HG03439 (cell line): ENCODE data around the gene DOK7.

ENCODE experiments used
- ATAC-seq: cut with Tn5 transposase; IDR thresholded peaks from one replicate; pipeline ENCODE4 v1.9.1; 2021; ENCODE audit warnings: mild to moderate bottlenecking, moderate library complexity; ENCODE audit not compliant: unreplicated experiment

DOK7 gene

GRCh38 chr4:3426465-3427133 is 36.5 kb upstream of the DOK7 start:
- no peak for ATAC-seq

DNA sequence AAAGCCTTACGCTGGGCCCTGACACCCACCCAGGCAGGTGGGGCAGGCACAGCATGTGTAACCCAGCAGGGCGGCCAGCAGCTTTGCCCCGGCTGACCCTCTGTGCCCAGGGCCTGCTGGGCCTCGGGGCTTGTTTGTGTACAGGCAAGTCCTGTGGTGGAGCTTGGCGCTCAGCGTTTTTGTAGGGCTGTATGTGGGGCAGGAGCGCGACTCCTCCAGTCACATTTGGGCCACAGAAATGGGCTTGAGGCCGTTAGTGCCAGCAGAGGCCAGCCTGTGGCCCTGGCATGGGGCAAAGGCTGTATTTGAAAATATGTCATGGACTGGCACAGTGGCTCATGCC is 36.0 kb upstream of the DOK7 start:
- ATAC-seq, result no peak

GRCh38 chr4:3427706-3428446 is 35.2 kb upstream of the DOK7 start:
- ATAC-seq, result no peak

GRCh38 chr4:3429651-3430050 is 33.5 kb upstream of the DOK7 start:
- no peak for ATAC-seq

GRCh38 chr4:3430524-3430923 is 32.6 kb upstream of the DOK7 start:
- no peak for ATAC-seq

GRCh38 chr4:3431446-3431993 is 31.6 kb upstream of the DOK7 start:
- ATAC-seq, result no peak

GRCh38 chr4:3432381-3432790 is 30.7 kb upstream of the DOK7 start:
- ATAC-seq, result no peak

- no peak for ATAC-seq
These were observed 29.8 kb upstream of the DOK7 start for GRCh38 chr4:3433138-3433869.

GRCh38 chr4:3434881-3435685 is 28.0 kb upstream of the DOK7 start:
- ATAC-seq, result no peak

- ATAC-seq, result no peak
These were observed 27.5 kb upstream of the DOK7 start for GRCh38 chr4:3435686-3435956.

DNA sequence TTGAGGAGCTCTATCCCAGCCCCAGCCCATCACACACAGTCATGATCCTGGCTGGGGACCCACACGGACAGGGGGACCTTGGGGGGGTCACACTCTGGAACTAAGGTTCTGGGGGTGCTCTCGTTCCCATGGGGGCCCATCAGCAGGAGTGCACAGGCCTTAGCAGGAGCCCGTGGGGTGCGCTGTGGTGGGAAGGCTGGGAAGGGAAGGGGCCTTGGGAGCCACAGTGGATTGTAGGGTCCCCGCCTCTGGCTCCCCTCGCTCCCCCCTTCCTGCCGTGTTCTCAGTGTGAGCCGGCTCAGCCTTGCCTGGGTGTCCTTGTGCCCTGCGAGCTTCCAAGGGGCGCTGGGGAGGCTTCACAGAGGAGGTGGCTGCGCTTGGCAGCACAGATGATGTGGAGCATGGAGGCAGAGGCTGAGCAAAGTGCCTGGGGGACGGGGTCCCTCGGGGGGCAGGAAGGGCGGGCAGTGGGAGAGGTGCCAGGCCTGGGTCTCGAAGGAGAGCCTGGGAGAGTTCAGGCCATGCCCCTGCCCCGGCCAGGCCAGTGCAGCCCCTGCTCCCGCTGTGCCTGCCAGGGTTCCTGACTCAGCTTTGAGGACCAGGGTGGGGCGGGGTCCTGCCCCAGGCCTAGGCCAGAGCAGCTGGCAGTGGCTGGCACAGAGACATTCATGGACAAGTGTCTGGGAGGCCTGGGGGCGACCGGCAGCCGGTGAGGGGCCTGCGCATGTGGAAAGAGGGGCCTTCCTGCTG is 26.9 kb upstream of the DOK7 start:
- no peak for ATAC-seq

DNA sequence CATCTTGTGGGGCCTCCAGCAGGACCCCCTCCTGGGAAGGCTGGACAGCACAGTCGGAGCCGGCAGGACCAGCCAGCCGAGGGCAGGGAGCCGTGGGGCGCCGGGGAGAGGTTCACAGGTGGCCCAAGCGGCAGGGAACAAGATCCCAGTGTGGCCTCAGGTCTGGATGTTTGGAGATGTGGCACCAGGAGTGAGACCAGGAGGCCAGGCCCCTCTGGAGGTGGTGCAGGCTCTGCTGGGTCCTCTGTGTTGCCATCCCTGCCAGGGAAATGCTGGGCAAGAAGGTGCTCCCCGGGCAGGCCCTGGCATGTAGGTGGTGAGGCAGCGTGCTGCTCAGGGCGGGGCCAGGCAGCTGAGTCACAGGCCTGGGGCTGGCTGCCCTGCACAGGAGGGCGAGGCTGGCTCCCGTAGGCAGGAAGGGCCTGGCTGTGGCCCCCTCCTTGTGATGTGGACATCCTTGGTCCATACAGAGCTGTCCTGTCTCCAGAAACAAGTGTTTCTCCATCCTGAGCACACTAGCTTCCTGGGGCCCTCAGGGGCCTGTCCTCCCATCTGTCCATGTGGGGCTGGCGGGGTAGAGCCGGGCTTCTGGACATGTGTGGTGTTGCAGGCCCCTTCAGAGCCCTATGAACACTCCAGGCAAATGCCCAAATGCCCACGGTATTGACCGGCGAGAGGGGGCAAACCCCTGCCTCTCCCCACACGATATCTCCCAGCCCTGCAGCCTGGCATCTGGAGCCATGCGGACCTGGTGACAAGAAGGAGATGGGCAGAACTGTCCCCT is 26.1 kb upstream of the DOK7 start:
- no peak for ATAC-seq

DNA sequence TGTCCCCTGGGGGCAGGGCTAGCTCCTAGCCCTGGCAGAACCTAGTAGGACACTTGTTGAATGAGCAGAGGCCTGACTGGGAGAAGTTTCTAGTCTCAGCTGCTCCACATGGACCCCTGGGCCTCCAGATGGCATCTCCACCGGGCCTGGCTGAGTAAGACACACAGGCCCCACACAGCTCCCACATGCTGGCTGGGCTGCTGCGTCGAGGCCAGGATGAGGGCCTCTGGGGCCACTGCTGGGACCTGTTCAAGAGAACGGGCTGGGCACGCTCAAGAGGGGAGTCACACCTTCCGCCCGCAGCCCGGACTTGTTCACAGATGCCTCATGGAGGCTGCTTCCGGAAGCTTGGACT is 25.5 kb upstream of the DOK7 start:
- ATAC-seq, result no peak

GRCh38 chr4:3437998-3438846 is 24.9 kb upstream of the DOK7 start:
- ATAC-seq, result no peak

DNA sequence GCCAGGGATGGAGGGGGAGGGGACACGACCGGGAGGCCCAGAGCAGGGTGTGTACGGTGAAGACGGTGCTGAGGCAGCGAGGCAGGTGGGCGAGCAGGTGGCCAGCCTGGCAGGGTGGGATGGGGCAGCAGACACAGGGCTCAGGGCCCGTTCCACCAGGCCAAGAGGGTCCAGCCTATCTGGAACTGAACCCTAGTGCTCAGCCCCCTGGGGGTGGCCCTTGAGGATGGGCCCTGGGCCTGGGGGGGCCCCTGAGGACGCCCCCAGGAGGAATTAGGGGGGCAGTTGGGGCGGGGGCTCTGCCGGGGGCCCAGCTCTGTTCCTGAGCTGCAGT is 24.3 kb upstream of the DOK7 start:
- ATAC-seq, result no peak

DNA sequence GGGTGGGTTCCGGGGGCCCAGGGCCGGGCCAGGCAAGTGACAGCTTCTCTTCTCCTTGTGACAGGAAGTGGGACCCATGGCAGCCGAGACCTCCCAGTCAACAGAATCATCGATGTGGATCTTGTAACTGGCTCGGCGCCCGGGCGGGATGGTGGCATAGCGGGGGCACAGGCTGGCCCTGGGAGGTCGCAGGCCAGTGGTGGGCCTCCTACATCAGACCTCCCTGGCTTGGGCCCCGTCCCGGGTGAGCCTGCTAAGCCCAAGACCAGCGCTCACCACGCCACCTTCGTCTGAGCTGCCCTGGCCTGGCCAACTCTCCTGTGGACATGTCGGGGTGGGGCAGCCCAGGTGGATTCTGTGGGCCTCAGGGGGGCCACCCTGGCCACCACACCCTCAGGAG is 23.7 kb upstream of the DOK7 start:
- ATAC-seq, result no peak

DNA sequence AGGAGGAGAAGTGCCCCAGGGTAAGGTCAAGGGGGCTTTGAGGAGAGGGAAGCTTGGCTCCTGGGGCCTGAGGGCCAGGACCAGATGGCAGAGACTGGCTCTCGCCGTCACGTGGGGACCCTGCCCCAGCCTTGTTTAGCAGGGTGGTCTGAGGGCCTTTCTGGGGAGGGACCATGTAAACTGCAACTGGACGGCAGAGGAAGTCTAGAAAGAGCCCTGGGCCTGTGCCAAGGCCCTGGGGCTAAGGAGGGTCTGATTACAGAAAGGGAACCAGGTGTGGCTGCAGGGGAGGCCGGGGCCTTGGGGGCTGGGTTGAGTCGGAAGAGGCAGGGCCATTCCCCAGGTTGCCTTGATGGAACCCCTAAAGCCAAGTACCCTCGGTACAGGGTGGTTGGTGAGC is 23.1 kb upstream of the DOK7 start:
- ATAC-seq, result no peak

DNA sequence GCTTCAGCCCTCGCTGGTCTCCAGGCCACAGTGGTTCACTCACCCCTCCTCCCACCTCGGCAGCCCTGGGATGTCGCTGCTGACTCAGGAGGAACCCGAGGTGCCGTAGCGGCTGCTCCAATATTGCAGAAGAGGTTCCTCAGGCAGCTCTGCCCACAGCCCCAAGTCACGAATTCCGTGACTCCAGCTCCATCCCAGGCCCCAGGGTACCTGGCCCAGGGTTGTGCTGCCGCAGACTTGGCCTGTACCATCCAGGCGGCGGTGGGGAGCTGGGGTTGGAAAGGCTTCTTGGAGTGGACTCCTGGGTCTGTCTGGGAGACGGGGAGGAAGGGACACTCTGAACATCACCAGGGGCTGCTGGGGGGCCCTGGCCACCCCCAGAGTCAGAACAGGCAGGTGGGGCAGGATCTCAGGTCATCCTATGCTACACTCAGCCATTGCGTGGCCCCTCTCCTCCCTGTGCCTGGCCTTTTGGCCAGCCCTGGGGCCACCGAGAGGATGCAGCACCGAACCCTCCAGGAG is 22.1 kb upstream of the DOK7 start:
- ATAC-seq, result no peak
